GM12801 (cell line): Measurements from ENCODE around the gene ADCY2.

Experiments used
- CTCF ChIP-seq: IDR thresholded peaks from one replicate; pipeline ENCODE4 v1.5.1; 2011; ENCODE audit warnings: control low read depth; ENCODE audit not compliant: insufficient read length; ENCODE audit errors: extremely low read depth

The ADCY2 gene

GRCh38 chr5:7754490-7754889 lies 358.6 kb downstream of the ADCY2 start:
- no peak for TF ChIP-seq CTCF

GRCh38 chr5:7754997-7755596 lies 359.2 kb downstream of the ADCY2 start:
- TF ChIP-seq CTCF = no peak

GRCh38 chr5:7755958-7756357 lies 360.0 kb downstream of the ADCY2 start:
- TF ChIP-seq CTCF = no peak

GRCh38 chr5:7756453-7756852 lies 360.5 kb downstream of the ADCY2 start:
- no peak for TF ChIP-seq CTCF

DNA sequence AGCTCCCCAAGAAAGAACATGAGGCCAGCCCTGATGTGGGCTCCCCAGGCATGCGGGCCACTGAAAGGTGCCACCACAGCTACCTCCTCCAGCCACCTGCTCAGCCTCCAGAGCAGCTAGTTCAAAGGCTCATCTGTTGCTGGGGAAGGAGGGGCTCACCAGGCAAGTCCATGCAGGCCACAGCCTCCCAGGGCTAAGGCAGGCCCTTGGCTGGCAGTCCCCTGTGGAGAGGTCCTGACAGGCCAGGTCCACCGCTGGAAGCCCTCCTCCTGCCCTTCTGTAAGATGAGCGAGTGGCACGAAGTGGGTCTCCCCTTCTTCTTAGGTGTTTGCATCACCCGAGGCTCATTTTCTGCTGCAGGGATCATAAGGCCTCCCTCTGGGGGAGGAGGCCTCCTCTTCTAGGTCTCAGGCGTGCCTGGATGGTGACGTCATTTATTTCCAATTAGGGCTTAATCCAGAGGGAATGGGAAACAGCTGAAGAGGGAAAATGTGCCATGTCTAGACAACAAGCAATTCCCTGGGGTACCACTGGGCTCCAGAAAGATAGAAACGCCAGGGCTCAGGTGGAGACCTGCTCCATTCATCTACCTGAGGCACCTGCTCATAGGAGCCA lies 363.4 kb downstream of the ADCY2 start:
- no peak for TF ChIP-seq CTCF

- TF ChIP-seq CTCF = no peak
These were observed 364.1 kb downstream of the ADCY2 start for GRCh38 chr5:7759951-7760580.

- TF ChIP-seq CTCF = no peak
These were observed 366.3 kb downstream of the ADCY2 start for GRCh38 chr5:7762267-7762666.
